Mucosa of rectum (tissue), 2 donors: ENCODE data around the gene ZSWIM4.

ENCODE experiments used
- H3K27ac ChIP-seq, 2 donors: one replicate each; pipeline ENCODE4 v1.7.0; 2013; ENCODE audit warnings: inconsistent platforms in 2 of 2, low read depth in 2 of 2, low read length in 2 of 2
- H3K27me3 ChIP-seq, 2 donors: one replicate each; pipeline ENCODE4 v1.7.0; 2013; ENCODE audit warnings: low read length in 2 of 2; ENCODE audit not compliant: control insufficient read depth in 2 of 2, insufficient read depth in 2 of 2
- H3K36me3 ChIP-seq, 2 donors: one replicate each; pipeline ENCODE4 v1.7.0; 2013; ENCODE audit warnings: low read length in 2 of 2; ENCODE audit not compliant: control insufficient read depth in 2 of 2, insufficient read depth in 2 of 2
- H3K4me1 ChIP-seq, 2 donors: one replicate each; pipeline ENCODE4 v1.7.0; 2013; ENCODE audit warnings: low read length in 2 of 2, mild to moderate bottlenecking in 1 of 2; ENCODE audit not compliant: control insufficient read depth in 2 of 2, insufficient read depth in 2 of 2
- H3K4me3 ChIP-seq, 2 donors: one replicate each; pipeline ENCODE4 v1.7.0; 2013; ENCODE audit warnings: low read length in 2 of 2
- H3K9ac ChIP-seq, 2 donors: one replicate each; pipeline ENCODE4 v1.7.0; 2013; ENCODE audit warnings: low read length in 2 of 2, low read depth in 1 of 2, mild to moderate bottlenecking in 1 of 2
- H3K9me3 ChIP-seq, 2 donors: one replicate each; pipeline ENCODE4 v1.7.0; 2013; ENCODE audit warnings: low read length in 2 of 2; ENCODE audit not compliant: control insufficient read depth in 2 of 2
- donor health status: healthy.
- donor health status: Normal muscosa, but diverticular disease.

Gene ZSWIM4

GRCh38 chr19:13807421-13808021 lies 12.3 kb downstream of the ZSWIM4 start:
- no peaks in the 10 kb centered on the region for H3K27me3 ChIP-seq
- no peaks in the 10 kb centered on the region for H3K4me1 ChIP-seq
- peaks cover 3 to 4% of the 10 kb centered on the region in 2 donors for H3K36me3 ChIP-seq
- H3K9me3 ChIP-seq, result no peaks in the 10 kb centered on the region
- H3K27ac ChIP-seq, result no peak overlapping the region
- H3K9ac ChIP-seq, result no peak overlapping the region
- no peak overlapping the region for H3K4me3 ChIP-seq

GRCh38 chr19:13808856-13809255 lies 13.6 kb downstream of the ZSWIM4 start:
- H3K36me3 ChIP-seq, result peaks cover 10 to 11% of the 10 kb centered on the region in 2 donors
- no peaks in the 10 kb centered on the region for H3K4me1 ChIP-seq
- H3K9ac ChIP-seq, result no peak overlapping the region
- no peaks in the 10 kb centered on the region for H3K9me3 ChIP-seq
- H3K4me3 ChIP-seq, result no peak overlapping the region
- no peaks in the 10 kb centered on the region for H3K27me3 ChIP-seq
- H3K27ac ChIP-seq, result no peak overlapping the region

GRCh38 chr19:13812544-13812943 lies 17.3 kb downstream of the ZSWIM4 start:
- Histone ChIP-seq H3K36me3 (peaks cover 11 to 12% of the 10 kb centered on the region in 2 donors), H3K9me3 (no peaks in the 10 kb centered on the region)

GRCh38 chr19:13813147-13813546 lies 17.9 kb downstream of the ZSWIM4 start:
- Histone ChIP-seq H3K27ac (no peak overlapping the region), H3K4me3 (no peak overlapping the region), H3K9ac (no peak overlapping the region), H3K4me1 (peaks cover 7% of the 10 kb centered on the region in 2 donors), H3K9me3 (no peaks in the 10 kb centered on the region), H3K36me3 (peaks cover 11 to 12% of the 10 kb centered on the region in 2 donors), H3K27me3 (no peaks in the 10 kb centered on the region)

More at GRCh38 chr19:13812544-13812943, 17.3 kb downstream of the ZSWIM4 start:
- Histone ChIP-seq H3K9ac (no peak overlapping the region), H3K27ac (no peak overlapping the region), H3K27me3 (no peaks in the 10 kb centered on the region), H3K4me1 (peaks cover 4 to 6% of the 10 kb centered on the region in 2 donors), H3K4me3 (no peak overlapping the region)

DNA sequence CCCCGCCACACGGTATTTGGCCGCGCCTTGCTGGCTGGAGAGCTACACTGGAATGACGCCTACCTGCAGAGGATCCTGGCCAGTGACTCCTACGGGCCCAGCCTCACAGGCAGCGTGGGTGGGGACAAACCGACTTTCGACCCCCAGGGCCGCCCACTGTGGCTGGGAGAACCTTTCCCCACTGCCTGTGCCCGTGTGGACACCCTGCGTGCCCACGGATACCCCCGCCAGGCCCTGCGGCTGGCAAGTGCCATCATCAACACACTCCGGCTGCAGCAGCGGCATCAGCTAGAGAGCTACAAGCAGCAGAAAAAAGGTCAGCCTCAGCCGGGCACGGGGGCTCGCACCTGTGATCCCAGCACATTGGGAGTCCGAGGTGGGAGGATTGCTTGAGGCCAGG lies 19.3 kb downstream of the ZSWIM4 start:
- H3K9me3 ChIP-seq, result no peaks in the 10 kb centered on the region
- H3K27ac ChIP-seq, result no peak overlapping the region
- peaks cover 7 to 10% of the 10 kb centered on the region in 2 donors for H3K36me3 ChIP-seq
- no peaks in the 10 kb centered on the region for H3K27me3 ChIP-seq
- H3K9ac ChIP-seq, result no peak overlapping the region
- no peak overlapping the region for H3K4me3 ChIP-seq
- peaks cover 7 to 9% of the 10 kb centered on the region in 2 donors for H3K4me1 ChIP-seq

GRCh38 chr19:13817018-13817614 lies 21.9 kb downstream of the ZSWIM4 start:
- Histone ChIP-seq H3K36me3 (peaks cover 7 to 10% of the 10 kb centered on the region in 2 donors), H3K9me3 (no peaks in the 10 kb centered on the region), H3K27me3 (no peaks in the 10 kb centered on the region), H3K4me1 (peaks cover 7 to 9% of the 10 kb centered on the region in 2 donors), H3K9ac (peak overlapping the region; percentile 65 to 81), H3K4me3 (peak overlapping the region; percentile 57 to 76), H3K27ac (peak overlapping the region; percentile 90 to 91)

DNA sequence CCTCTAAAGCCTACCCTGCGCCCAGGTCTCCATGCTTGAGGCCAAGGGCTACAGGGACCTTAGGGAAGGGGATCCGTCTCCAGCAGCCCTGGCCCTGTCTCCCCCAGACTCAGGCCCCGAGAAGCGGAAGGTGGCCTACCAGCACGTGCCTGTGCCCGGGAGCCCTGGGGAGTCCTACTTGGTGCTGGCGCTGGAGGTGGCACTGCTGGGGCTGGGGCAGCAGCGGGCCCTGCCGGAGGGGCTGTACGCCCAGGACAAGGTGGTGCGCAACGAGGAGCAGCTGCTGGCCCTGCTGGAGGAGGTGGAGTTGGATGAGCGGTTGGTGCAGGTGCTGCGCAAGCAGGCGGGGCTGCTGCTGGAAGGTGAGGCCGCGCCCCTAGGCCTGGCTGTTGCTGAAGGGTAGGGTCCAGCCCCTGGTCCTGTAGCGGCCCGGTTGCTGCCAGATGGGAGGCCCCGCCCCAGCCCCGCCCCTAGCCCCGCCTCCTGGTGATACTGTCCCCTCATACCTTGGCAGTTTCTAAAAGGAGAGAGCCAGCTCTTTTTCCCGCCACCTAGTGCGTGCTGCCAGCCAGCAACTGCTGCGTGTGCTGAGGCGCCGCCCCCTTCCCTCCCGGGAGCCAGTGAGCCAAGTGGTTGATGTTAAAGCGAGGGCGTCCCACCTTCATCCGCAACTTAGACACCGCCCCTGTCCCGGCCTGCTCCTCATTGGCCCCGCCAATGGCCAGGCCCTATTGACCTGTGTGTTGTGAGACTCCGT lies 22.6 kb downstream of the ZSWIM4 start:
- peak overlapping the region; percentile 65 to 81 for H3K9ac ChIP-seq
- peak overlapping the region; percentile 62 to 76 for H3K4me3 ChIP-seq
- peaks cover 7 to 9% of the 10 kb centered on the region in 2 donors for H3K4me1 ChIP-seq
- no peaks in the 10 kb centered on the region for H3K9me3 ChIP-seq
- H3K27ac ChIP-seq, result peak overlapping the region; percentile 90 to 91
- no peaks in the 10 kb centered on the region for H3K27me3 ChIP-seq
- H3K36me3 ChIP-seq, result peaks cover 5 to 9% of the 10 kb centered on the region in 2 donors

GRCh38 chr19:13819238-13819637 lies 24.0 kb downstream of the ZSWIM4 start:
- no peaks in the 10 kb centered on the region for H3K27me3 ChIP-seq
- H3K4me3 ChIP-seq, result no peak overlapping the region
- H3K27ac ChIP-seq, result no peak overlapping the region
- H3K9me3 ChIP-seq, result no peaks in the 10 kb centered on the region
- peaks cover 0 to 3% of the 10 kb centered on the region in 2 donors for H3K36me3 ChIP-seq
- peaks cover 7 to 9% of the 10 kb centered on the region in 2 donors for H3K4me1 ChIP-seq
- no peak overlapping the region for H3K9ac ChIP-seq

DNA sequence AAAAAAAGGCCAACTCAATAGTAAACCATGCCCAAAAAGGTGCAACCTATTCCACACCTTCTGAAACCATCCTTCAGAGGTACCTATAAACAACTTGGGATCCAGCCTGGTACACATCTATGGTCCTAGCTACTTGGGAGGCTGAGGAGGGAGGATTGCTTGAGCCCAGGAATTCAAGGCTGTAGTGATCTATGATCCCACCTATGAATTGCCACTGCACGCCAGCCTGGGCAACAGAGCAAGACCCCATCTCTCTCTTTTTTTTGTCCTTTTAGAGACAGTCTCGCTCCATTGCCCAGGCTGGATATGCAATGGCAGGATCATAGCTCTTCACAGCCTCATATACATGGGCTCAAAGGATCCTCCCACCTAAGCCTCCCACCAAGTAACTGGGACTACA lies 26.0 kb downstream of the ZSWIM4 start:
- Histone ChIP-seq H3K36me3 (peaks cover 0 to 3% of the 10 kb centered on the region in 2 donors), H3K4me1 (peaks cover 7 to 9% of the 10 kb centered on the region in 2 donors), H3K9me3 (no peaks in the 10 kb centered on the region), H3K4me3 (no peak overlapping the region), H3K27ac (no peak overlapping the region), H3K27me3 (no peaks in the 10 kb centered on the region), H3K9ac (no peak overlapping the region)

DNA sequence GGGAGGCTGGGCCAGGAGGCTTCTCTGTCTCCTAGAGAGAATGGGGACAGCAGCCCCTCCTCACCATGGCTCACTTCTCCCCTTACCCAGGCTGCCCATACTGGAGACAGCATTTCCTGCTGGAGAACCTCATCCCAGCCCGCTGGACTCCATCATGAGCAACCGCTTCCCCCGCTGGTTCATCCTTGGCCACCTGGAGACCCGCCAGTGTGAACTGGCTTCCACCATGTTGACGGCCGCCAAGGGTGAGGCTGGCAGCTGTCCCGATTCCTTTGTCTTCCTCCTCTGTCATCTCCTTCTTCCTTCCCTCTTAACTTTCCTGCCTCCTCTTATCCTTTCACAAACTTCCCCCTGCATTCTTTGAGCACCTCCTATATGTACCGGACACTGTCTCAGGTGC lies 28.0 kb downstream of the ZSWIM4 start:
- no peak overlapping the region for H3K4me3 ChIP-seq
- H3K36me3 ChIP-seq, result peaks cover 3% of the 10 kb centered on the region in 2 donors
- peaks cover 0 to under 1% of the 10 kb centered on the region in 2 donors for H3K4me1 ChIP-seq
- H3K9me3 ChIP-seq, result no peaks in the 10 kb centered on the region
- no peak overlapping the region for H3K9ac ChIP-seq
- H3K27me3 ChIP-seq, result no peaks in the 10 kb centered on the region
- no peak overlapping the region for H3K27ac ChIP-seq
